HG03066 (cell line): ENCODE results near the gene ERLEC1.
"Not testable (repeated sequence)": the region's sequence is repeated elsewhere in the genome, so short reads cannot be mapped to it uniquely, and the experiment has no call there.

Source experiments
- ATAC-seq: cut with Tn5 transposase; IDR thresholded peaks from one replicate; pipeline ENCODE4 v1.9.1; 2021; ENCODE audit warnings: low read depth; ENCODE audit not compliant: unreplicated experiment

Gene ERLEC1

DNA sequence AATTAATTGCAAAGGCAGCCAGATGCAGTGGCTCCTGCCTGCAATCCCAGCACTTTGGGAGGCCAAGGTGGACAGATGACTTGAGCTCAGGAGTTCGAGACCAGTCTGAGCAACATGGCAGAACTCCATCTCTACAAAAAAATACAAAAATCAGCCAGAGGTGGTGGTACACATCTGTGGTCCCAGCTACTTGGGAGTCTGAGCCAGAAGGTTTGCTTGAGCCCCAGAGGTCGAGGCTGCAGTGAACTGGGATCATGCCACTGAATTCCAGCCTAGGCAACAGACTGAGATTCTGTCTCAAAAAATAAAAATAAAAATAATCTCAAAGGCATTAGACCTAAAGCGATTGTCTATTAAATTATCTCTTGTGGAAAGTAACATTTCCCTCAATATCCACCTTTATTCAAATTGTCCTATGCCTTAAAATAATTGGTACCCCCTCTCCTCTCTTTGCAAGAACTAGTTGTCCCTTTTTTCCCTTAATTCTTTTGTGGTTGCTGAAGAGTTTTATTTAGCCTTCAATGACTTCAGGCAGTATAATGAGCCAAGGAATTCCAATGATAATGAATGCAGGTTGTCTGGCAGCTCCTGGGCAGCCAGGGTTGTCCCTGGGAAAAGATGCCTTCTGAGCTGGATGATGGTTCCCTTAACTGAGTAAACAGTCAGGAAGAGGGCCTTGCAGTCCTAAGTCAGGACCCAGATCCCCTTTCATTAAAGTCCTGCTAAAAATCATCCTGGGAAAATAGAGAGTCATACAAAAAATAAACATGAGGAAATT is 40.7 kb downstream of the ERLEC1 start:
- ATAC-seq = no peak

DNA sequence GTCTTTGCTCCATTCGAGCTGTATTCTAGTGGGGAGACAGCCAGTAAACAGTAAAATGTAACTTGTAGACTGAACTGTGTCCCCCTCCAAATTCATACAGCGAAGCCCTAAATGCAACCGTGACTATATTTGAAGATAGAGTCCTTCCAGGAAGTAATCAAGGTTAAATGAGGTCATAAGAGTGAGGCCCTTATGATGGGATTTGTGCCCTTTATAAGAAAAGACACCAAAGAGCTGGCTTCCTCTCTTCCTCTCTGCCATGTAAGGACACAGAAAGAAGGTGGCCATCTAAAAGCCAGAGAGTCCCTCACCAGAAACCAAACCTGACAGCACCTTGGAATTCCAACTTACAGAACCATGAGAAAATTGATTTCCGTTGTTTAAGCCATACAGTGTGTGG is 41.5 kb downstream of the ERLEC1 start:
- no peak for ATAC-seq

DNA sequence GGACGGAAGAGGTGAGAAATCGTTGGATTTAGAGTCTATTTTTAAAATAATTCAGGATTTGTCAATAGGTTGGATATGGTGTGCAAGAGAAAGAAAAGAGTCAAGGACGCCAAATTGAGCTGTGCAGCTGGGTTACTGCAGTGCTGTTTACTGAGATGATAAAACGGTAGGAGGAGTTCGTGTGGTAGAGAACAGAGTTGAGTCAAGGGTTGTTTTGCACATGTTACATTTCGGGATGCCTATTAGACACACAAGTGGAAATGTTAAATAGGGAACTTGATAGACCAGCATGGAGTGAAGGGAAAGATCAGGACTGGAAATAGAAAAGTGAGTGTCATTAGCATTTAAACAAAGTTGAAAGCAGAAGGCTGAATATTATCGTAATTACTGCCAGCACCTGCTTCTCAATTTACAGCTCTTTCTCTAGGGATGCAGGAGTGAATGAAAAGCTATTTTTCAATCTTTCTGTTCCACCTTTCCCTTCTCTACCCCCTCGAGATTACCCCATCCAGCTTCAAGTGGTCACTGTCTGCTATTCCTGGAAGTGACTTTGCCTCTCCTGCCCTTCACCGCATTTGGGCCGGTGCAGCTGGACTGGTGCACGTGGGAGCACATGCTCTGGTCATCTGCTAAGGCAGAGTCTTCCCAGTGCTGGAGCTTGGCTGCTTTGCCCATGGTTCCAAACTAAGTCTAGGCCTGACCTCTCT is 42.6 kb downstream of the ERLEC1 start:
- ATAC-seq = no peak

DNA sequence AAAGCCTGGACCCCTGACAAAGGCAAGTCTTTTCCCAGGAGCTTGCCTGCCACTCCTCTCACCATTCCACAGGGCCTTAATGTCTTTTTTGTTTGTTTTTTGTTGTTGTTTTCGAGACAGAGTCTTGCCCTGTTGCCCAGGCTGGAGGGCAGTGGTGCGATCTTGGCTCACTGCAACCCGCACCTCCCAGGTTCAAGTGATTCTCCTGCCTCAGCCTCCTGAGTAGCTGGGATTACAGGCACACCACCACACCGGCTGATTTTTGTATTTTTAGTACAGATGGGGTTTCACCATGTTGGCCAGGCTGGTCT is 43.1 kb downstream of the ERLEC1 start:
- not testable (repeated sequence) for ATAC-seq

DNA sequence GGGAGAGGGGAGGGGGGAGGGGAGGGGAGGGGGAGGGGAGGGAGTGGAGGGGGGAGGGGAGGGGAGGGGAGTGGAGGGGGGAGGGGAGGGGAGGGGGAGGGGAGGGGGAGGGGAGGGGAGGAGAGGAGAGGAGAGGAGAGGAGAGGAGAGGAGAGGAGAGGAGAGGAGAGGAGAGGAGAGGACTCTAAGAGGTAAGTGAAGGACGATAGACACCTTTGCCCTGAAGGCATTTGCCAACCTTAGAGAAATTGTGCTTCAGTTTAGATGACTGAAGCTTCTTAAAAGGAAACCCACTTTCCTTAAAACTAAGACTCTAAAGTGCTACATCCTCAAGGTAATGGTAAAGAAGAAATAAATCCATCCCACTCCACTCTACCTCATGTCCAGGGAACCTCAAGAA is 53.7 kb downstream of the ERLEC1 start:
- ATAC-seq = no peak

DNA sequence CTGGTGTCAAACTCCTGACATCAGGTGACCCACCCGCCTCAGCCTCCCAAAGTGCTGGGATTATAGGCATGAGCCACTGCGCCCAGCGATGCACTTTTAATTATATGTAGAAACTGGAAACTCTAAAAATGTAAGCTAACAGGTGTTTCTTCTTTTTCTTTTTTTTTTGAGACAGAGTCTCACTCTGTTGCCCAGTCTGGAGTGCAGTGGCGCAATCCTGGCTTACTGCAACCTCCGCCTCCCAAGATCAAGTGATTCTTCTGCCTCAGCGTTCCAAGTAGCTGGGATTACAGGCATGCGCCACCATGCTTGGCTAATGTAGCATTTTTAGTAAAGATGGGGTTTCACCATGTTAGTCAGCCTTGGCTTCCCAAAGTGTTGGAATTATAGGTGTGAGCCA is 54.8 kb downstream of the ERLEC1 start:
- ATAC-seq = not testable (repeated sequence)

DNA sequence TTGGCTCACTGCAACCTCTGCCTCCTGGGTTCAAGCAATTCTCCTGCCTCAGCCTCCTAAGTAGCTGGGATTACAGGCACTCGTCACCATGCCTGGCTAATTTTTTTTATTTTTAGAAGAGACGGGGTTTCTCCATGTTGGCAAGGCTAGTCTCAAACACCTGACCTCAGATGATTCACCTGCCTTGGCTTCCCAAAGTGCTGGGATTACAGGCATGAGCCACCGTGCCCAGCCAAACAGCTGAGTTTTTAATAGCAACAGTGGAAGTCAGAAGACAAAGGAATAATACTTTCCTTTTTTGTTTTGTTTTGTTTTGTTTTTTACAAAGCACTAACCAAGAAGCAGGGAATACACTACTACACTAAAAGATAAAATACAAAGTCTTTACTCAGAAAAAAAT is 56.0 kb downstream of the ERLEC1 start:
- no peak for ATAC-seq

DNA sequence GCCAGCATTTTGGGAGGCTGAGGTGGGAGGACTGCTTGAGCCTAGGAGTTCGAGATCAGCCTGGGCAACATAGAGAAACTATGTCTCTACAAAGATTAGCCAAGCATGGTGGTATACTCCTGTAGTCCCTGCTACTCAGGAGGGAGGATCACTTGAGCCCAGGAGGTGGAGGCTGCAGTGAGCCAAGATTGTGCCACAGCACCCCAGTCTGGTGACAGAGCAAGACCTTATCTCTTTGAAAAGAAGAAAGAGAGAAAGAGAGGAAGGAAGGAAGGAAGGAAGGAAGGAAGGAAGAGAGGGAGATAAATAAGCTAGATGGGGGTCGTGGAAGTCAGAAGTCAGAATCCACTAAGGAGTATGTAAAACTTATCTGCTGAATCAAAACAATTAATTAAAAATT is 56.8 kb downstream of the ERLEC1 start:
- no peak for ATAC-seq

DNA sequence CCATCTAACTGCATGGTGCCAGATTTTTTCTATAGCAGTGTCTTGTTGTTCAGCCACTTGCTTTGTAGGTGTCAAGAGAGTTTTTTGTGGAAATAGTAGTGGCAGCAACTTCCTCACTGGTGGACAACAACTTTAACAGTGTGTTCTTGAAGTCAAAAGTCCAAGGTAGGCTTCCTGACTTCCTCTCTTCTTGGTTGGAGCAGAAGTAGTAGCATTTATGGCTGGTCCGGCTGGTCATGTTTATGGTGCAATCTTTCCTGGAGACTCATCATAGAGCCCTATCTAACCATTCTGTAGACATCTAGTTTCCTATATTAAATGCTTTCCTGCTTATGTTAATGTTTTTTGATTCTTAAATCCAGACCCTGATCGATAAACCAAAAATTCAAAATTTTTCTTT is 61.2 kb downstream of the ERLEC1 start:
- ATAC-seq = no peak

DNA sequence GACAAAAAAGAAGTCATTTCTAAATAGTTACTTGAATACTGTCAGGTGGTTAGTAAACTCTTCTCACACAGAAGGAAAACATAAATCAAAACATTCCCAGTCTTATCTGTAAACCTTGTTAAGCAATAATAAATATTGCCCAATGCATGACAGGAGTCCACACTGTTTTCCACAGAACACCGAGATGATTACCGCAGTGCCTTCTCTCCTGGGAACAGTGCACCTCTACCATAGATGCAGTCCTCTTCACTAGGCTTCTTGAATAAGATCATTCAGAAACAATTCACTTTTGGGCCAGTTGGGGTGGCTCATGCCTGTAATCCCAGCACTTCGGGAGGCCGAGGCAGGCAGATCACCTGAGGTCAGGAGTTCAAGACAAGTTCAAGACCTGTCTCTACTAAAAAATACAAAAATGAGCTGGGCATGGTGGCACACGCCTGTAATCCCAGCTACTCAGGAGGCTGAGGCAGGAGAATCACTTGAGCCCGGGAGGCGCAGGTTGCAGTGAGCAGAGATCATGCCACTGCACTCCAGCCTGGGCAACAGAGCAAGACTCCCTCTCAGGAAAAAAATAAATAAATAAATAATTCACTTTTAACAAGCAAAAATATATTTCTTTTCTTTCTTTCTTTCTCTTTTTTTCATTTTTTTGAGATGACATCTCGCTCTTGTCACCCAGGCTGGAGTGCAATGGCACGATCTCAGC is 64.4 kb downstream of the ERLEC1 start:
- ATAC-seq = not testable (repeated sequence)

DNA sequence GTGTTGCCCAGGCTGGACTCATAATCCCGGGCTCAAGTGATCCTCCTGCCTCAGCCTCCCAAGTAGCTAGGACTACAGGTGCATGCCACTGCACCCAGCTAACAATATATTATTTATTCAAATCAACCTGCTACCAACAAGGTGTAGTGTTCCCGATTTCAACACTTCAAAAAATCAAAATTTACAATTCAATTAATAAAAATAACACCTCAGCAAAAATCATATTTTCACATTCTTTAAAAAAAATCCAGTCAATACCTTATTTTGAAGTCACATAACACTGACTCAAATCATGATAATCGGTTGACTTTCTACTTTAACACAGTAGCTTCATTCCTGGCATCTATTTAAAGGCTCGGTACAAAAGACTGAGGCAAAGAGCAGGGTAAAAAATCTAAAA is 65.7 kb downstream of the ERLEC1 start:
- ATAC-seq = no peak

DNA sequence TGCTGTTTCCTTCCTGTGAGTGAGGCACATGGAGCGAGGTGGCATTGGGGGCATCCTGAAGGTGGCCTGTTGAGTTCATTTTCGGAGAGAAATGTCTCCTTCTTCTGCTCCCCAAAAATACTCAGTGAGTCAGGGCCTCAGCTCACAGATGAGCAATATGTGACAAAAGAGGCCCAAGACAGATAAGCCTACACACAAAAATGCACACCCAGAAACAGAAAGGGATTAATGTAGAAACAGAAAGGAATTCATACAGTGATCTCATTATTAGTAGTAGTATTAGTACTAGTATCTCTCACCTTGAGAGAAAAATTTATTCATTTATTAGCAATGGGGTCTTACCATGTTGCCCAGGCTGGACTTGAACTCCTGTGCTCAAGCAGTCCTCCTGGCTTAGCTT is 67.8 kb downstream of the ERLEC1 start:
- no peak for ATAC-seq

DNA sequence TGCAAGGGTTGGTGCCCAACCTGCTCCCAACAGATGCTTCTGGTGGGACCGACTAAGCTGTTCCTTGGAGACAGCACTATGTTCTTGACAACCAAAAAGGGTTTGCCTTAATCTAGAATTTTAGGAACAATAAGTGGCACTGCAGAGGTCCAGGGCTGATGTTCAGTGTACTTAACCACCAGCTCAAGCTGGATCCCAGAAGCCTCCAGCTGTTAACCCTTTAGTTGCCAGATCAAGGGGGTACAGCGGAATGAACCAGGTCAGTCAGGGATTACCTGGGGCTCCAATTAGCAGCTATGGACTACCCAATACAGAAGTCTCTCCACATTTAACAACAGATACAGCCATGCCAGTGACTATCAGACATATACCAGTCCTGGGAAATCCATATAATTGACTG is 69.4 kb downstream of the ERLEC1 start:
- ATAC-seq = no peak

DNA sequence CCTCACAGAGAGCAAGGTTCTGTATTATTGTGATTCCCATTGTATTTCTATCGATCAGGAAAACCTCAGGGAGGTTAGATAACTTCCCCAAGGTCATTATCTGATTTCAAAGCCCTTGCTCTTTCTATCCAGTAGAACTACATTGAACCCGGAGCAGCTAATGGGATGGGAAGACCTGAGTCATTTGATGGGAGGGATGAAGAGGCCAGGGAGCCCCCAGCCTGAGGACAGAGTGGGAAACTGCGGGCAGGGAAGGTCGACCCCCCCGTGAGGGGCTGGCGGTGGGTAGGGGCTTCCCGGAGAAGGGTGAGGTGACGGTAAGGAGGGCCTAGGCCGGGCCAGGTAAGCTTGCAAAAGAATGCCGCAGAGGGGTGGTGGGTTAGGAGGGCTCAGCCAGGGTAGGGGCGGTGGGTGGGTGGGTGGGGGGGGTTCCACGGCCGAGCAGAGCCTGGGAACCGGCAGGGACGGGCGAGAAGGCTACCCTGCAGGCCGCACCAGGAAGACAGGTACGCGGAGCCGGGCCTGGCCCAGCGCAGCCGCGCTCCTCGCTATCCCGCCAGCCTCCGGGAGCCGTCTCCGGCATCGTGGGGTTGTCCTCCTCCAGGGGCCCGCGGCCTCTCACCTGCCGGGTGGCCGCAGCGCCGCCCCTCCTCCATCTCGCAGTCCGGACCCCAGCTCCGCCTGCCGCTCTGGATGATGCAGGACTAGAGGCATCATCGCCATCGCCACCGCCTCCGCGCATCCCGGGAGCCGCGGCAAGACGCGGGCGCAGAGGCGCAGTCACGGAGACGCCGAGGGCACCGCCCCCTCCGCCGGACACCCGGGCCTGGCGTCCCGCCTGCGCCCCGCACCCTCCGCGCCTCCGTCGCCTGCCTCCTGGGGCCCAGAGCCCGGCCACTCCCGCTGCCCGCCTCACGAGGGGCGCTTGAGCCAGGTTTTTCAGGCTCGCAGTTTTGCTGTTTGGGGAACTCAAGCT is 72.7 kb downstream of the ERLEC1 start, which contains the start of gene GPR75:
GPR75 (minus strand) TSS at position 762 of the 976 bp plus-strand sequence. CDS start 5,211 bp downstream, outside the sequence.
- ATAC-seq = no peak

DNA sequence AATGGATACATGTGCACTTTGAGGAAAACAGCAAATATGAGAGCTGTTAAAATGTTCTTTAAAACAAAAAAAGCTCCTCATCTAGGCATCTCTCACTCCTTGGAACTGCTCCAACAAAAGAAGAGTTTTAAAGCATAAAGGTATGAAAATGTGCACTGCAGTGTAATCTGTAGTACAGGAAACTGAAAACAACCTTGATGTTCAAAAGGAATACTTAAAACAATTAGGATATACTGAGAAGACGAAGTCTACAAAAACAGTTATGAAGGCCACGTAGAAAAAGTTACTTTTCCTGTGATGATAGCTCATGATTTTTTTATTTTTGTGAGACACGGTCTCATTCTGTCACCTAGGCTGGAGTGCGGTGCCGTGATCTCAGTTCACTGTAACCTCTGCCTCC is 75.0 kb downstream of the ERLEC1 start:
- no peak for ATAC-seq

DNA sequence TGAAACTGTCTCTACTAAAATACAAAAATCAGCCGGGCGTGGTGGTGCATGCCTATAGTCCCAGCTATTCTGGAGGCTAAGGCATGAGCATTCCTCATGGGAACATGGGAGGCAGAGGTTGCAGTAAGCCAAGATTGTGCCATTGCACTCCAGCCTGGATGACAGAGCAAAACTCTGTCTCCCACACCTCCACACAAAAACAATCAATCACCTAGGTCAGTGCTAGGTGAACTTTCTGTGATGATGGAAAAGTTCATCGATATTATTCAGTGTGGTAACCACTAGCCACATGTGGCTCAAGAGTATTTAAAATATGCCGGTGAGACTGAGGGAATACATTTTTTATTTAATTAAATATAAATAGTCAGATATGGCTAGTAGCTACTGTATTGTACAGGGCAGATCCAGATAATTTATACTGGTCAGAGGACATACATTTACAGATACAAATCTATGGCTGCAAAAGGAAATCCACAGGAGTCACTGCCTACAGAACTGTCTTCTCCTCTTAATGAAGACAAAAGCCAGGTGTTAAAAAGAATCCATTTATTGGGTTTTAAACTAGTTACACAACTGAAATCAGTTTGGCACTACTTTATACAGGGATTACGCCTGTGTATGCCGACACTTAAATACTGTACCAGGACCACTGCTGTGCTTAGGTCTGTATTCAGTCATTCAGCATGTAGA is 76.8 kb downstream of the ERLEC1 start:
- no peak for ATAC-seq

DNA sequence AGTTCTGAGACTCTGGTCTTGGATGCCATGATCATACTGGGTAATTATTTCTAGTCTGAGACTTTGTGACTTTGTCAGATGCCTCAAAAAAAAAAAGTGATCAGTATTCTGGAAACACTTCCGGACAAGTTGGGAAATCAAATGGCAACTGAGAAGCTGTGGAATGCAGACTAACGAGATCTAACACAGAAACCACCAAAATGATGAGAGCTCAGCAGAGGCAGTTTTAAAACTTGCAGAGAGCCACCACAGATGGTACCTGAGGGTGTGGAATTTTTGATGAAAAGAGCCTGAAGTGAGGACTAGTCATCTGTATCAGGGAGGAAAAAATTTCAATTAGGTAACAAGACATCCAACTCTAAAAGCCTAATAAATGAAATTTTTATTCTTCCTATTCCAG is 78.4 kb downstream of the ERLEC1 start:
- ATAC-seq = no peak

DNA sequence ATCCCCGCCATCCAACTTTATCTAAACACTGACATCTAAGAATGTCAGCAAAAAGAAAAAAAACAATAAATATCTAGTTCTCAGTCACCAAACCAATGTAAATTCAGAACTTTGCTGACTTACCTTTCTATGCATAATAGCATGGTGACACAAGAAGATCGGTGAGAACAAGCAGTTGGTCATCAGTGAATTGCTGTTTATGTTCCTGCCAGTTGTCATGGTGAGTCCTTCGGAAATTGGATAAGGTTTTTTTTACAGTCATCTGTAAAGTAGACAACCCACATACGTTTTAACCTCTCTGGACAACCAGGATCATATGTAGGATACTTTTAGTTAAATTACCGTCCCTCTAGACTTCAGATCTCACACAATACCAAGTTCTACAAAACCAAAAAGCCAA is 79.1 kb downstream of the ERLEC1 start:
- ATAC-seq = no peak

DNA sequence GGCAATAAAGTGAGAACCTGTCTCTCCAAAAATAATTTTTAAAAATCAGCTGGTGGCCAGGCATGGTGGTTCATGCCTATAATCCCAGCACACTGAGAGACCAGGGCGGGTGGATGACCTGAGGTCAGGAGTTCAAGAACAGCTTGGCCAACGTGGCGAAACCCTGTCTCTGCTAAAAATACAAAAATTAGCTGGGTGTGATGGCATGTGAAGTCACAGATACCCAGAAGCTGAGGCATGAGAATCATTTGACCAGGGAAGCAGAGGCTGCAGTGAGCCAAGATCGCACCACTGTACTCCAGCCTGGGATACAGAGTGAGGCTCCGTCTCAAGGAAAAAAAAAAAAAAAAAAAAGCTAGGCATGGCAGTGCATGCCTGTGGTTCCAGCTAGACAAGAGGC is 80.3 kb downstream of the ERLEC1 start:
- no peak for ATAC-seq

DNA sequence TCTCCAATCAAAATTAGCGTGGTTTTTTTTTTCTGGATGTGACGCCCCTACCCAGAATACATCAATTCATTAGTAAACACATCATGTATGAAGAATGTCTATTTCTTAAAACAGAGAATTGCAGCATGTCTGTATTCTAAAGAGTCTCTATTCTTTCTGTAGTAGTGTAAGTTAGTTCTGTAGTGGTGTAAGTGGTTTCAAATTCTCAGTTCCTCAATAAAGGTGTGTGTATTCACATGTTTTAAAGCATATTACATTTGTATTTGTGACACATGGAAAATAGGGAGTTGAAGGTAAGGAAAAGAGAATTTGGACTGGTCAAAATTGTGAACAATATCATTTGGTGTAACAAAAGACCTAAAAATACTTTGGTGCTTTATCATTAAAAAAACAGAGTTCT is 80.9 kb downstream of the ERLEC1 start:
- ATAC-seq = no peak
